ENCODE measurements around the gene RUNX1.

The RUNX1 gene

GRCh38 chr21:35045542-35046262 lies 3.4 kb downstream of the RUNX1 start:
- no peak for DNase-seq (ENCODE audit: low read depth)

GRCh38 chr21:35044770-35045541 lies 4.1 kb downstream of the RUNX1 start:
- TF ChIP-seq MYC (IDR thresholded peaks at IDR 0.05; ENCODE audit: low read depth, low read length) (no peak), MAX (IDR thresholded peaks at IDR 0.05; ENCODE audit: low read depth, low read length) (no peak), CTCF (IDR thresholded peaks at IDR 0.05; ENCODE audit: low read depth, low read length) (no peak), POLR2A (IDR thresholded peaks at IDR 0.05; ENCODE audit: extremely low read depth, insufficient read length) (no peak)
- DNase-seq (ENCODE audit: low read depth): no peak
- H3K4me3 ChIP-seq (ENCODE audit: low read depth, low read length): no peak overlapping the region

More at GRCh38 chr21:35045542-35046262, 3.4 kb downstream of the RUNX1 start:
- H3K4me3 ChIP-seq (ENCODE audit: low read depth, low read length): peak overlapping the region; percentile 98
- TF ChIP-seq MYC (IDR thresholded peaks at IDR 0.05; ENCODE audit: low read depth, low read length): no peak
- TF ChIP-seq MAX (IDR thresholded peaks at IDR 0.05; ENCODE audit: low read depth, low read length): no peak
- no peak for TF ChIP-seq CTCF (IDR thresholded peaks at IDR 0.05; ENCODE audit: low read depth, low read length)
- TF ChIP-seq POLR2A (IDR thresholded peaks at IDR 0.05; ENCODE audit: extremely low read depth, insufficient read length): no peak

GRCh38 chr21:35044128-35044527 lies 5.0 kb downstream of the RUNX1 start:
- DNase-seq (ENCODE audit: low read depth): no peak
- H3K4me3 ChIP-seq (ENCODE audit: low read depth, low read length): no peak overlapping the region
- TF ChIP-seq CTCF (IDR thresholded peaks at IDR 0.05; ENCODE audit: low read depth, low read length): no peak
- no peak for TF ChIP-seq MYC (IDR thresholded peaks at IDR 0.05; ENCODE audit: low read depth, low read length)
- no peak for TF ChIP-seq POLR2A (IDR thresholded peaks at IDR 0.05; ENCODE audit: extremely low read depth, insufficient read length)
- no peak for TF ChIP-seq MAX (IDR thresholded peaks at IDR 0.05; ENCODE audit: low read depth, low read length)

GRCh38 chr21:35043549-35043948 lies 5.6 kb downstream of the RUNX1 start:
- no peak overlapping the region for H3K4me3 ChIP-seq (ENCODE audit: low read depth, low read length)
- no peak for TF ChIP-seq POLR2A (IDR thresholded peaks at IDR 0.05; ENCODE audit: extremely low read depth, insufficient read length)
- TF ChIP-seq MAX (IDR thresholded peaks at IDR 0.05; ENCODE audit: low read depth, low read length): no peak
- no peak for TF ChIP-seq MYC (IDR thresholded peaks at IDR 0.05; ENCODE audit: low read depth, low read length)
- TF ChIP-seq CTCF (IDR thresholded peaks at IDR 0.05; ENCODE audit: low read depth, low read length): no peak
- no peak for DNase-seq (ENCODE audit: low read depth)

GRCh38 chr21:35042836-35043235 lies 6.3 kb downstream of the RUNX1 start:
- TF ChIP-seq MAX (IDR thresholded peaks at IDR 0.05; ENCODE audit: low read depth, low read length): no peak
- no peak for TF ChIP-seq MYC (IDR thresholded peaks at IDR 0.05; ENCODE audit: low read depth, low read length)
- no peak for TF ChIP-seq POLR2A (IDR thresholded peaks at IDR 0.05; ENCODE audit: extremely low read depth, insufficient read length)
- no peak for TF ChIP-seq CTCF (IDR thresholded peaks at IDR 0.05; ENCODE audit: low read depth, low read length)
- DNase-seq (ENCODE audit: low read depth): no peak
- H3K4me3 ChIP-seq (ENCODE audit: low read depth, low read length): no peak overlapping the region
